Liver (tissue), 3 donors: ENCODE results near the gene LRCH3.

Experiments used
- CTCF ChIP-seq: fragments of 150-350 bp; IDR thresholded peaks from 2 replicates; pipeline ENCODE4 v1.5.1; 2017; ENCODE audit warnings: improper control_type of control experiment, low read depth, low read length; ENCODE audit not compliant: missing input control
- GABPA ChIP-seq, 2 donors: IDR thresholded peaks in 1 of 2; conservative IDR thresholded peaks in 1 of 2; 2 replicates each; pipeline ENCODE4 v1.6.1; 2016; ENCODE audit warnings: antibody characterized with exemption in 2 of 2, mild to moderate bottlenecking in 1 of 2, moderate library complexity in 1 of 2
- HNF4G ChIP-seq: IDR thresholded peaks from 2 replicates; pipeline ENCODE4 v1.6.1; 2016; ENCODE audit warnings: antibody characterized with exemption
- JUND ChIP-seq, 2 donors: IDR thresholded peaks; 2 replicates each; pipeline ENCODE4 v1.6.1; 2016; ENCODE audit warnings: antibody characterized with exemption in 2 of 2
- RAD21 ChIP-seq, 2 donors: IDR thresholded peaks; 2 replicates each; pipeline ENCODE4 v1.6.1; 2016; ENCODE audit warnings: antibody characterized with exemption in 2 of 2, mild to moderate bottlenecking in 2 of 2
- REST ChIP-seq: IDR thresholded peaks from 2 replicates; pipeline ENCODE4 v1.6.1; 2016; ENCODE audit warnings: antibody characterized with exemption, mild to moderate bottlenecking
- RXRA ChIP-seq, 2 donors: IDR thresholded peaks; 2 replicates each; pipeline ENCODE4 v1.6.1; 2017 to 2018; ENCODE audit warnings: antibody characterized with exemption in 2 of 2, mild to moderate bottlenecking in 1 of 2
- TAF1 ChIP-seq: conservative IDR thresholded peaks from 2 replicates; pipeline ENCODE4 v1.6.1; 2016; ENCODE audit warnings: antibody characterized with exemption, mild to moderate bottlenecking
- TF ChIP-seq, protein P1 (sequence below): IDR thresholded peaks from 2 replicates; pipeline ENCODE4 v1.6.1; 2016; ENCODE audit warnings: antibody characterized with exemption
- TF ChIP-seq, protein P2 (sequence below): IDR thresholded peaks from 2 replicates; pipeline ENCODE4 v1.6.1; 2016; ENCODE audit warnings: antibody characterized with exemption
- TF ChIP-seq, protein P3 (sequence below): IDR thresholded peaks from 2 replicates; pipeline ENCODE4 v1.6.1; 2016; ENCODE audit warnings: antibody characterized with exemption
- donor health status: healthy.
- donor health status: healthy.

DNA sequence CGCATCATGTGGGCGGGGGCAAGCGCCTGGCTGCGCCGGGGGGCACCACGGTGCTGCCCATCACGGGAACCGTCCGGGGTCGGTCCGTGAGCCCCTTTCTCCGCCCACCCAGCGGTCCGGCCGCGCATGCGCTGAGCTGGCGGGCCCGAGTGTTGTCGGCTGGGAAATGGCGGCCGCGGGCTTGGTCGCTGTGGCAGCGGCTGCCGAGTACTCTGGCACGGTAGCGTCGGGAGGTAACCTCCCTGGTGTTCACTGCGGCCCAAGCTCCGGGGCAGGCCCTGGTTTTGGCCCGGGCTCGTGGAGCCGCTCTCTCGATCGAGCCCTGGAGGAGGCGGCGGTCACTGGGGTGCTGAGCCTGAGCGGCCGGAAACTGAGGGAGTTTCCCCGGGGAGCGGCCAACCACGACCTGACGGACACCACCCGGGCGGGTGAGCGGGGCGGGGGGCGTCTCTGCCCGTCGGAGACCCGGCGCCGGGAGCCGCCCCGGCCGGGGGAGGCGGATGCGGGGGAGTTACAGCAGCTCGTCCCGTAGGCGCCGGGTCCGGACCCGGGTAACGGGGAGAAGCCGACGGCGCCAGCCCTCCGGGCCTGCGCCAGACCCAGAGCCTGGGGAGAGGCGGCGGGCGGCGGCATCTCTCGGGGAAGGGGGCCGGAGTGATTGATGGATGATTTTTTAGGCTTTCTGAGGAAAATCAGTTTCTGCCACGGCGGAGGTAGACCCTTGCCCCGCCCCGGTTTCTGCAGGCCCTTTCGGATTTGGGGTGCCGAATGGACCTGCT, at the start of gene LRCH3:
- TF ChIP-seq CTCF, result no peak
- no peak for TF ChIP-seq JUND (IDR thresholded peaks at IDR 0.05)
- TF ChIP-seq REST, result peak; percentile 42
- TF ChIP-seq, protein P1, sequence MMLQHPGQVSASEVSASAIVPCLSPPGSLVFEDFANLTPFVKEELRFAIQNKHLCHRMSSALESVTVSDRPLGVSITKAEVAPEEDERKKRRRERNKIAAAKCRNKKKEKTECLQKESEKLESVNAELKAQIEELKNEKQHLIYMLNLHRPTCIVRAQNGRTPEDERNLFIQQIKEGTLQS, result no peak
- TF ChIP-seq, protein P2, sequence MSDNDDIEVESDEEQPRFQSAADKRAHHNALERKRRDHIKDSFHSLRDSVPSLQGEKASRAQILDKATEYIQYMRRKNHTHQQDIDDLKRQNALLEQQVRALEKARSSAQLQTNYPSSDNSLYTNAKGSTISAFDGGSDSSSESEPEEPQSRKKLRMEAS, result no peak
- TF ChIP-seq HNF4G, result no peak
- no peak for TF ChIP-seq RAD21 (IDR thresholded peaks at IDR 0.05)
- TF ChIP-seq TAF1, result peak; percentile 82
- TF ChIP-seq, protein P3, sequence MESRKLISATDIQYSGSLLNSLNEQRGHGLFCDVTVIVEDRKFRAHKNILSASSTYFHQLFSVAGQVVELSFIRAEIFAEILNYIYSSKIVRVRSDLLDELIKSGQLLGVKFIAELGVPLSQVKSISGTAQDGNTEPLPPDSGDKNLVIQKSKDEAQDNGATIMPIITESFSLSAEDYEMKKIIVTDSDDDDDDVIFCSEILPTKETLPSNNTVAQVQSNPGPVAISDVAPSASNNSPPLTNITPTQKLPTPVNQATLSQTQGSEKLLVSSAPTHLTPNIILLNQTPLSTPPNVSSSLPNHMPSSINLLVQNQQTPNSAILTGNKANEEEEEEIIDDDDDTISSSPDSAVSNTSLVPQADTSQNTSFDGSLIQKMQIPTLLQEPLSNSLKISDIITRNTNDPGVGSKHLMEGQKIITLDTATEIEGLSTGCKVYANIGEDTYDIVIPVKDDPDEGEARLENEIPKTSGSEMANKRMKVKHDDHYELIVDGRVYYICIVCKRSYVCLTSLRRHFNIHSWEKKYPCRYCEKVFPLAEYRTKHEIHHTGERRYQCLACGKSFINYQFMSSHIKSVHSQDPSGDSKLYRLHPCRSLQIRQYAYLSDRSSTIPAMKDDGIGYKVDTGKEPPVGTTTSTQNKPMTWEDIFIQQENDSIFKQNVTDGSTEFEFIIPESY, result no peak
- TF ChIP-seq GABPA (IDR thresholded peaks at IDR 0.05 in 1 of 2, conservative IDR thresholded peaks at IDR 0.05 in 1 of 2), result peak in 1 of 2 donors; percentile 40
- no peak for TF ChIP-seq RXRA (IDR thresholded peaks at IDR 0.05)
